ENCODE data around the gene MYO1B. TPM values are rescaled to one million over a fixed set of nuclear protein-coding genes. Genes with fewer than 3 reads are reported as not detected.

The MYO1B gene
- total and polyA plus RNA-seq, 2 of the 8 experiments (the other 6 are each of a cell fraction or from before 2014, with no cell fraction given), result 15.5 to 61.2 TPM

DNA sequence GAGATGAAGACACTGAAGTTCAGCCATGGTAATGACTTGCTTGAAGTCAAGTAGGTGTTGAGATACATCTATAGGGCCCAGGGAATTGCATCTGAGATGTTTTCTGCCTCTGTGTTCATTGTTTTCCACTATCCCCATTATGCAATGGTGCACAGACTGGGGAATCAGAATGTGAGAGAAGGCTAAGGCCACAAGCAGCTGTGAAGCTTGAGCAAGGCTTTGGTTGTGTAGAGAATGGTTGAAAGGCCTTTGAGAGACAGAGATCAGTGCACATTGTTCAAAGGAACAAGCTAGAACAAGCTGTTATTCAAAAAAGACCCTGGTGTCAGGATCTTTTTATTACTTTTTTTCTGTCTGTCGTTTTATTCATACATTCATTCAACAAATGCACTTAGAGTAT, 82.3 kb downstream of the MYO1B start:
- Histone ChIP-seq H3K18ac (ENCODE audit: extremely low read depth, low read length) (no peak overlapping the region), H2BK12ac (ENCODE audit: low read depth, low read length) (no peak overlapping the region), H3K4me2 (ENCODE audit: insufficient read depth in 1 of 2, low read depth in 2 of 2, low read length in 2 of 2) (no peak overlapping the region), H2BK20ac (ENCODE audit: low read length) (no peak overlapping the region), H3K79me2 (ENCODE audit: control insufficient read depth in 1 of 2, insufficient read depth in 2 of 2, low read length in 2 of 2) (peaks cover 0 to 49% of the 10 kb centered on the region in 2 experiments; a peak in 3 of 4 replicates), H2AFZ (ENCODE audit: low read length) (no peak overlapping the region), H3K14ac (ENCODE audit: insufficient read length) (no peak overlapping the region), H3K23ac (ENCODE audit: insufficient read length) (no peak overlapping the region), H4K8ac (ENCODE audit: extremely low read depth, insufficient read depth, low read length) (no peak overlapping the region), H3K27ac (ENCODE audit: low read depth, low read length) (no peak overlapping the region), H2BK120ac (replicated peaks; ENCODE audit: low read depth, low read length) (no peak overlapping the region), H3K56ac (replicated peaks; ENCODE audit: insufficient read length, low read depth, low read length) (no peak overlapping the region), H3K9ac (replicated peaks in 1 of 4; ENCODE audit: extremely low read depth in 1 of 4, low read depth in 3 of 4, low read length in 3 of 4) (no peak overlapping the region), H3K36me3 (ENCODE audit: control insufficient read depth in 2 of 4, insufficient read depth in 4 of 4, low read length in 3 of 4) (peaks cover 0 to 17% (median 10%) of the 10 kb centered on the region in 4 experiments; a peak in 4 of 8 replicates), H3K79me1 (ENCODE audit: low read depth, low read length) (peaks cover 3% of the 10 kb centered on the region; the same call in 1 of the 2 replicates), H4K20me1 (replicated peaks in 1 of 2; ENCODE audit: control insufficient read depth in 1 of 2, insufficient read depth in 2 of 2, low read length in 2 of 2) (no peaks in the 10 kb centered on the region), H3K23me2 (ENCODE audit: low read depth, low read length) (no peaks in the 10 kb centered on the region), H2BK15ac (ENCODE audit: low read length) (no peak overlapping the region), H3K4me1 (replicated peaks in 1 of 4; ENCODE audit: control insufficient read depth in 3 of 4, insufficient read depth in 4 of 4, low read length in 3 of 4) (peaks cover 0 to 5% (median 3%) of the 10 kb centered on the region in 4 experiments; a peak in 3 of 7 replicates), H3K4ac (replicated peaks; ENCODE audit: insufficient read length, low read depth, low read length) (no peak overlapping the region), H2AK5ac (ENCODE audit: low read depth, low read length) (no peak overlapping the region), H3K9me3 (ENCODE audit: insufficient read depth in 2 of 2, low read depth in 1 of 2, low read length in 1 of 2) (no peaks in the 10 kb centered on the region; a peak in 1 of 4 replicates), H3K27me3 (replicated peaks in 1 of 4; ENCODE audit: control insufficient read depth in 3 of 4, extremely low read depth in 1 of 4, insufficient read depth in 3 of 4, low read length in 3 of 4) (no peaks in the 10 kb centered on the region), H4K5ac (ENCODE audit: insufficient read length, low read depth, low read length) (no peak overlapping the region), H3K4me3 (ENCODE audit: extremely low read depth in 1 of 4, insufficient read depth in 2 of 4, low read depth in 3 of 4, low read length in 4 of 4) (no peak overlapping the region), H4K91ac (replicated peaks; ENCODE audit: insufficient read length, low read length) (no peak overlapping the region), H2BK5ac (ENCODE audit: low read depth, low read length) (no peak overlapping the region)
- DNase-seq (ENCODE audit: low read depth in 1 of 2, low spot score in 2 of 2) (no peak), FAIRE-seq (no peak)
- WGBS, 2 experiments (ENCODE audit: extremely low coverage in 1 of 2, insufficient coverage in 1 of 2, insufficient read length in 1 of 2, insufficient replicate concordance in 2 of 2, low coverage in 1 of 2, low lambda C conversion rate in 2 of 2, missing lambda C conversion rate in 1 of 2), result 95% methylated on average over 1 of the region's 1 CpG; no CpG with 5 or more reads in 1 of the 2 experiments
- ChIA-PET POLR2A (ENCODE audit: partially characterized antibody) (no interaction called here), CTCF (ENCODE audit: partially characterized antibody) (interaction anchor here (1.2 to 1.3 kb wide), 3 partner anchors 9 to 25 kb away, joined by 3 to 4 read pairs (median 3); no protein-coding TSS in a partner anchor)
- TF ChIP-seq POU5F1 (IDR thresholded peaks at IDR 0.05; ENCODE audit: low read depth, low read length) (no peak), CTBP2 (IDR thresholded peaks at IDR 0.05; ENCODE audit: borderline replicate concordance, insufficient read depth, insufficient read length, low read length) (no peak), EGR1 (IDR thresholded peaks at IDR 0.05; ENCODE audit: borderline replicate concordance, low read depth, low read length) (no peak)

Data from H1 (cell line).